ENCODE measurements around the gene IFITM5. TPM values are rescaled to one million over a fixed set of nuclear protein-coding genes. Genes with fewer than 3 reads are reported as not detected.
A peak's percentile ranks its signal among the peaks of the same experiment; 100 is the strongest.
"Not testable (repeated sequence)": the region's sequence is repeated elsewhere in the genome, so short reads cannot be mapped to it uniquely, and the experiment has no call there.

The IFITM5 gene
- total RNA-seq, 2 experiments from 2014 or later = not detected

GRCh38 chr11:325796-326591, 26.7 kb upstream of the IFITM5 start:
- Mint-ChIP-seq H3K27ac (peak overlapping the region; percentile 75), H3K27me3 (no peaks in the 10 kb centered on the region), H3K36me3 (ENCODE audit: low read depth) (no peaks in the 10 kb centered on the region), H3K4me3 (no peak overlapping the region), H3K9me3 (no peaks in the 10 kb centered on the region), H3K4me1 (peaks cover 54% of the 10 kb centered on the region)
- DNase-seq = no peak
- ChIA-PET CTCF (interaction anchor here (1.5 to 1.9 kb wide), 2 partner anchors 13 to 75 kb away, joined by 5 read pairs; no protein-coding TSS in a partner anchor), POLR2A (interaction anchor here (1.0 to 1.9 kb wide), 4 partner anchors 12 to 89 kb away, joined by 4 to 20 read pairs (median 8); partner anchors contain the start of gene IFITM1)

DNA sequence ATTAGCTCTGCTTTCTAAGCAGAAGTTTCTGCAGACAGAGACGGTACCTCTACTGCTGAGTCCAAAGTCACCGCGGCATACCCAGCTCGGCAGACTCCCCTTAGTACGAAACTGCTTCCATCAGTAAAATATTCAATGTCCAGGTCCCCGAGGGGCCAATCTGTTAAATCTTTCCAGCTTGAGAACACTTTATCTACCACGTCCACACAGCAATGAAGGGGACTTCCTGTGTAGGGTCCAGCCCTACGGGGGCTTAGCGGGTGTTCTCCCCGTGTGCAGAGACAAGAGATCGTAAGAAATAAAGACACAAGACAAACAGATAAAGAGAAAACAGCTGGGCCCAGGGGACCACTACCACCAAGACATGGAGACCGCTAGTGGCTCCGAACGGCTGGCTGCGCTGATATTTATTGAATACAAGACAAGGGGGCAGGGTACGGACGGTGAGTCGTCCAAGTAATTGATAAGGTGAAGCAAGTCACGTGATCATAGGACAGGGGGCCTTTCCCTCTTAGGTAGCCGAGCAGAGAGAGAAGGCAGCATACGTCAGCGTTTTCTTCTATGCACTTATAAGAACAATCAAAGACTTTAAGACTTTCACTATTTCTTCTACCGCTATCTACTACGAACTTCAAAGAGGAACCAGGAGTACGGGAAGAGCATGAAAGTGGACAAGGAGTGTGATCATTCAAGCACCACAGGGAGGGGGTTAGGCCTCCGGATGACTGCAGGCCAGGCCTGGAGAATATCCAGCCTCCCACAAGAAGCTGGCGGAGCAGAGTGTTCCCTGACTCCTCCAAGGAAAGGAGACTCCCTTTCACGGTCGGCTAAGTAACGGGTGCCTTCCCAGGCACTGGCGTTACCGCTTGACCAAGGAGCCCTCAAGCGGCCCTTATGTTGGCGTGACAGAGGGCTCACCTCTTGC, 25.5 kb upstream of the IFITM5 start:
- H3K4me3 Mint-ChIP-seq; H3K9me3 Mint-ChIP-seq; H3K27me3 Mint-ChIP-seq; H3K36me3 Mint-ChIP-seq (ENCODE audit: low read depth); H3K27ac Mint-ChIP-seq; DNase-seq: not testable (repeated sequence)
- CTCF ChIA-PET = interaction anchor here (1.9 kb wide), 1 partner anchor 12 kb away, joined by 5 read pairs; no protein-coding TSS in a partner anchor
- POLR2A ChIA-PET = interaction anchor here (0.9 to 1.5 kb wide), 2 partner anchors 12 to 31 kb away, joined by 3 to 7 read pairs; no protein-coding TSS in a partner anchor
- H3K4me1 Mint-ChIP-seq = peaks cover 52% of the 10 kb centered on the region

DNA sequence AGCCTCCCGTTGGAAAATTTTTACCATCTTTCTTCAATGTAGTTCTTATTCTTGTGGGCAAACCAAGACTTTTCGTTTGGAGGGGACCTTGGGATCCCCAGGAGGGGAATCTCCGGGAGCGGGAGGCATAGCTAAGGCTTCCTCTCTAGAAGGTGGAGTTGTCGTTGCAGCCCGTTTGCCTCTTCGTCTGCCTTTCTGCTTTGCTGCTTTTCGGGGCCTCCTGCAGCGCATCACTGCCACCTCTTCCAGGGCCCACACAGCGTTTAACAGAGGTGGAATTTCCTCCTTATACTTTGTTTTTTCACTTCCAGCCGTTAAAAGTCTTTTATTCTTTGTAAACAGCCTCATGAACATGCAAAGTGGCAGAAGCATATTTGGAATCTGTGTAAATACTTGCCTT, 24.8 kb upstream of the IFITM5 start:
- Mint-ChIP-seq H3K9me3 (no peaks in the 10 kb centered on the region), H3K4me1 (peaks cover 49% of the 10 kb centered on the region), H3K4me3 (no peak overlapping the region), H3K27ac (no peak overlapping the region), H3K36me3 (ENCODE audit: low read depth) (peaks cover 10% of the 10 kb centered on the region), H3K27me3 (peaks cover 4% of the 10 kb centered on the region)
- POLR2A ChIA-PET = interaction anchor here (0.9 to 1.5 kb wide), 2 partner anchors 12 to 31 kb away, joined by 3 to 7 read pairs; no protein-coding TSS in a partner anchor
- no peak for DNase-seq
- CTCF ChIA-PET = no interaction called here

- Mint-ChIP-seq H3K4me1 (peaks cover 31% of the 10 kb centered on the region), H3K27ac (peak overlapping the region; percentile 66), H3K36me3 (ENCODE audit: low read depth) (peaks cover 38% of the 10 kb centered on the region), H3K4me3 (peak overlapping the region; percentile 57)
- H3K27me3 Mint-ChIP-seq, DNase-seq, H3K9me3 Mint-ChIP-seq, CTCF ChIA-PET: not testable (repeated sequence)
- POLR2A ChIA-PET = interaction anchor here (1.6 to 2.3 kb wide), 2 partner anchors 10 to 36 kb away, joined by 6 to 9 read pairs; no protein-coding TSS in a partner anchor
These were observed 20.6 kb upstream of the IFITM5 start for GRCh38 chr11:319888-320273.

- POLR2A ChIA-PET = interaction anchor here (1.6 to 2.3 kb wide), 2 partner anchors 10 to 36 kb away, joined by 6 to 9 read pairs; no protein-coding TSS in a partner anchor
- DNase-seq, H3K27me3 Mint-ChIP-seq, CTCF ChIA-PET, H3K9me3 Mint-ChIP-seq: not testable (repeated sequence)
- peak overlapping the region; percentile 68 for H3K4me3 Mint-ChIP-seq
- peaks cover 28% of the 10 kb centered on the region for H3K4me1 Mint-ChIP-seq
- H3K27ac Mint-ChIP-seq = peak overlapping the region; percentile 44
- H3K36me3 Mint-ChIP-seq (ENCODE audit: low read depth) = peaks cover 44% of the 10 kb centered on the region
These were observed 20.0 kb upstream of the IFITM5 start for GRCh38 chr11:319121-319887.

- not testable (repeated sequence) for H3K27me3 Mint-ChIP-seq, DNase-seq, H3K27ac Mint-ChIP-seq, H3K9me3 Mint-ChIP-seq
- CTCF ChIA-PET = interaction anchor here (1.3 to 3.2 kb wide), 6 partner anchors 9 to 45 kb away, joined by 4 to 30 read pairs (median 8); partner anchors contain the start of gene IFITM2
- Mint-ChIP-seq H3K4me1 (peaks cover 31% of the 10 kb centered on the region), H3K4me3 (peak overlapping the region; percentile 68), H3K36me3 (ENCODE audit: low read depth) (peaks cover 51% of the 10 kb centered on the region)
- POLR2A ChIA-PET = interaction anchor here (1.3 to 7.2 kb wide), 7 partner anchors 9 to 188 kb away, joined by 6 to 85 read pairs (median 9); partner anchors contain the start of genes BET1L, PTDSS2, RIC8A and RNH1
These were observed 19.2 kb upstream of the IFITM5 start for GRCh38 chr11:318405-319120.

DNA sequence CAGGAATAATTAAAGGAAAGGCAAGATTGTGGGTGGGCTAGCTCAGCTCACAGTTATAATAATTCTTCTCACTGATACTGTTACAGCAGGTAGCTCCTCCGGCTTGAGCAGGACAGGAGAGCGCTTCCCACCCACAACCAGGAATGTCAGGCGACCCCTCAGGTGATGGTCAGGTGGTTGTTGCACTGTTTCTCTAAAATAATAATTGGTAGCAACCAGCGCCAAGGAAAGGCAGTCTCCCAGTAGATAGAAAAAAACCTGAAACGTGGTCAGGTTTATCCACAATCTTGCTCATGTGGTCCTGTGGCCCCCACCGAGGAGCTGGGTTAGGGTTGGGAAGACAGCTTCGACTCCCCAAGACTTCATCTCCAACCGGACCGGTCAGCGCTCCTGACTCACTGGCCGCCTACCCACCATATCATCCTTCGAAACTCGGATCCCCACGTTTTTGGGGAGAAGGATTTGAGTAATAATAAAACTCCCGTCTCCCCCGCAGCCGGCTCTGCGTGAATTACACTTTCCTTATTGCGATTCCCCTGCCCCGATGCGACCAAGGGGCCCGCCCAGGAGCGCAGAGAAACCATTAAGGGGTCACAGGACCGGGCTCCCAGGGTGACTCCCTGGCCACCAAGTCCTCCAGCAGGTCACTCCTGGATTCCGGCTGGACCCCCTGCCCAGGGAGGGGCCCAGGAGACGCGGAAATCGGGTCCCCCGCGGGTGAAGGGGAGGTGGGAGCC, 18.5 kb upstream of the IFITM5 start:
- H3K36me3 Mint-ChIP-seq (ENCODE audit: low read depth) = peaks cover 57% of the 10 kb centered on the region
- ChIA-PET CTCF (interaction anchor here (0.7 to 3.2 kb wide), 16 partner anchors 9 to 201 kb away, joined by 3 to 30 read pairs (median 6); partner anchors contain the start of genes BET1L, IFITM2, PTDSS2 and SIGIRR), POLR2A (interaction anchor here (0.8 to 7.2 kb wide), 19 partner anchors 9 to 218 kb away, joined by 3 to 85 read pairs (median 7); partner anchors contain the start of genes BET1L, HRAS, IFITM2 and NLRP6)
- peaks cover 36% of the 10 kb centered on the region for H3K4me1 Mint-ChIP-seq
- DNase-seq, H3K9me3 Mint-ChIP-seq, H3K27me3 Mint-ChIP-seq: not testable (repeated sequence)
- peak overlapping the region; percentile 92 for H3K27ac Mint-ChIP-seq
- H3K4me3 Mint-ChIP-seq = peak overlapping the region; percentile 88

GRCh38 chr11:316891-317301, 17.6 kb upstream of the IFITM5 start:
- peaks cover 57% of the 10 kb centered on the region for H3K36me3 Mint-ChIP-seq (ENCODE audit: low read depth)
- H3K4me3 Mint-ChIP-seq = peak overlapping the region; percentile 88
- H3K4me1 Mint-ChIP-seq = peaks cover 44% of the 10 kb centered on the region
- ChIA-PET POLR2A (interaction anchor here (0.6 to 7.2 kb wide), 27 partner anchors 8 to 219 kb away, joined by 3 to 85 read pairs (median 6); partner anchors contain the start of genes BET1L, HRAS, IFITM2 and IFITM5), CTCF (interaction anchor here (0.7 to 3.2 kb wide), 17 partner anchors 8 to 202 kb away, joined by 3 to 30 read pairs (median 5); partner anchors contain the start of genes BET1L, IFITM2, PTDSS2 and SIGIRR)
- H3K27ac Mint-ChIP-seq = peak overlapping the region; percentile 92
- peaks cover 4% of the 10 kb centered on the region for H3K27me3 Mint-ChIP-seq
- no peaks in the 10 kb centered on the region for H3K9me3 Mint-ChIP-seq
- no peak for DNase-seq

DNA sequence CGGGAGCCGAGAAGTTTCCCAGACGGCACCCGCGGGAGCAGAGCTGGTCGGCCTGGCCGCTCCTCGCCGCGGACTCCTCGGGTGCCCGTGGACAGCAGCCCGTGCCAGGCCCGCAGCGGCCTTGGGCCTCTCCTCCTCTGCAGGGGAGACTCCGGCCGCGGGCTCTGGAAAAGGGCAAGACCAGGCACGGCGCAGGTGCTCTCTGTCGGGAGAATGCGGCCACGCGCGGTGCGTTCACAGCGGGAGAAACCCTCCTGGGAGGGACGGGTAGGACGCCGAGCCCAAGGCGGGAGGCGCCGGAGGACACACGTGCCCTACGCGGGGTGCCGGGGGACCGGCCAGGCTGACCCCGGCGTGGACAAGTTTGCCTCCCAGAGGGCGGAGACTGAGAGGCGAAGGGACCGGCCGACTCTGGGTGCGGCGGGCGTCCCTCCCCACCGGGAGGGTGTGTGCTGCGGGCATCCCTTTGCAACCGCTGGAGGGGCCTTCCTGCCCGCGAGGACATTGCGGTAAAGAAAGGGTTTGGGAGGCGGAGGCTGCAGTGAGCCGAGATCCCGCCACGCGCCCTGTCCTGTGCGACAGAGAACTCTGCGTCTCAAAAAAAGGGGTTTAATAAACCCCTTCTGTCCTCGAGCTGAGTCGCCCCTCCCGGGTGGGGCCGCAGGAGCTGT, 16.8 kb upstream of the IFITM5 start:
- Mint-ChIP-seq H3K9me3 (no peaks in the 10 kb centered on the region), H3K27ac (peak overlapping the region; percentile 92), H3K4me1 (peaks cover 45% of the 10 kb centered on the region), H3K4me3 (peak overlapping the region; percentile 88), H3K27me3 (peaks cover 4% of the 10 kb centered on the region), H3K36me3 (ENCODE audit: low read depth) (peaks cover 57% of the 10 kb centered on the region)
- ChIA-PET CTCF (interaction anchor here (1.1 to 3.2 kb wide), 12 partner anchors 9 to 133 kb away, joined by 3 to 30 read pairs (median 6); partner anchors contain the start of genes BET1L, IFITM2 and PTDSS2), POLR2A (interaction anchor here (0.9 to 7.2 kb wide), 30 partner anchors 8 to 220 kb away, joined by 3 to 85 read pairs (median 6); partner anchors contain the start of genes BET1L, HRAS, IFITM2 and IFITM5)
- peak; percentile 70 for DNase-seq

DNA sequence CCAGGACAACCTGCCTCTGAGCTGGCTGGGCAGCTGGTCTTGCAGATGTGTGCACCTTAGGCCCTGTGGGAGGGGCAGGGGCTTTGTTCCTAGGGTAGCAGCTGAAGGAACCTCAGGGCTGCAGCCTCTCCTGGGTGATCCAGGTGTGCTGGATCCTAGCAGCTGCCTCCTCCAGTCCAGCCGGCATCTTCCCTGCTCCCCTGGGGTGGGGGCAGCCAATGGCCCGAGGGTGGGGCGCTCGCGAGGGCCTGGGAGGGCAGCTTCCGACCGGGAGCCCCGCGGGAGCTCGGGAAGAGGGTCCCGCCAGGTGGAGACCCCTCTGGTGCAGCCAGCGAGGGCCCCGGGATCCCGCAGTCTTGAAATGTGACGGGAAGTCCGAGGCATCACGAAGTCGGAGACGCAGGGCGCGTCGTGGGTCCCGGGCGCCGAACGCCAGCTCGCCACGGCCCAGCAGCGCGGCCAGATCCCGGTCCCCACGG, 16.2 kb upstream of the IFITM5 start:
- POLR2A ChIA-PET = interaction anchor here (0.9 to 7.2 kb wide), 20 partner anchors 9 to 191 kb away, joined by 3 to 85 read pairs (median 6); partner anchors contain the start of genes BET1L, IFITM5, NLRP6 and PSMD13
- Mint-ChIP-seq H3K4me1 (peaks cover 42% of the 10 kb centered on the region), H3K9me3 (no peaks in the 10 kb centered on the region), H3K36me3 (ENCODE audit: low read depth) (peaks cover 57% of the 10 kb centered on the region), H3K27me3 (peaks cover 4% of the 10 kb centered on the region), H3K27ac (peak overlapping the region; percentile 96), H3K4me3 (peak overlapping the region; percentile 88)
- no peak for DNase-seq
- CTCF ChIA-PET = interaction anchor here (1.2 to 3.2 kb wide), 6 partner anchors 10 to 134 kb away, joined by 3 to 30 read pairs (median 8); partner anchors contain the start of gene PTDSS2
